ENCODE measurements around the gene PRR33. TPM values are rescaled to one million over a fixed set of nuclear protein-coding genes. Genes with fewer than 3 reads are reported as not detected.

The PRR33 gene
- total and polyA plus RNA-seq, 9 of the 15 experiments (the other 6 are each of a cell fraction or from before 2014, with no cell fraction given) = not detected

- Histone ChIP-seq H3K79me2 (ENCODE audit: control insufficient read depth, insufficient read depth, low read length) (no peaks in the 10 kb centered on the region), H3K9me3 (replicated peaks; ENCODE audit: control insufficient read depth, insufficient read depth, low read depth, low read length) (no peaks in the 10 kb centered on the region), H3K36me3 (ENCODE audit: control insufficient read depth, insufficient read depth, low read length) (no peaks in the 10 kb centered on the region), H3K4me2 (ENCODE audit: insufficient read depth, low read length) (no peak overlapping the region), H3K4me1 (replicated peaks in 1 of 2; ENCODE audit: control insufficient read depth in 2 of 2, insufficient read depth in 2 of 2, low read length in 2 of 2) (peaks cover 9 to 42% of the 10 kb centered on the region in 2 experiments; a peak in 4 of 5 replicates), H3K4me3 (no peak overlapping the region), H3K27ac (ENCODE audit: extremely low read depth, low read depth, low read length) (no peak overlapping the region), H3K9ac (ENCODE audit: insufficient read depth in 1 of 2, low read depth in 2 of 2, low read length in 2 of 2) (no peak overlapping the region), H3K9me1 (ENCODE audit: control insufficient read depth, insufficient read depth, low read length) (no peaks in the 10 kb centered on the region), H2AFZ (ENCODE audit: low read depth, low read length) (no peak overlapping the region), H3K27me3 (ENCODE audit: control insufficient read depth in 2 of 2, insufficient read depth in 2 of 2, low read length in 2 of 2) (peaks cover 19 to 64% of the 10 kb centered on the region in 2 experiments; a peak in 4 of 5 replicates), H4K20me1 (replicated peaks; ENCODE audit: control insufficient read depth, insufficient read depth, low read length) (no peaks in the 10 kb centered on the region)
- no peak for FAIRE-seq
- in situ Hi-C loops (cut with MboI) = no loop called here
- TF ChIP-seq ATF3 (IDR thresholded peaks at IDR 0.05) (peak; percentile 41; the same call in 1 of the 2 replicates), ATF3 (CRISPR knock-in tag; conservative IDR thresholded peaks at IDR 0.05) (no peak), EGR1 (conservative IDR thresholded peaks at IDR 0.05) (peak; percentile 53), CGGBP1 (CRISPR knock-in tag; IDR thresholded peaks at IDR 0.05) (no peak), JUND (IDR thresholded peaks at IDR 0.05; ENCODE audit: borderline replicate concordance, low read depth, low read length) (0 out of 2 replicates have a peak, but pooled peaks have one; percentile 14), JUND (tag; IDR thresholded peaks at IDR 0.05; ENCODE audit: borderline replicate concordance, low read depth, low read length) (no peak)
- intact Hi-C loops (cut with micrococcal nuclease) = no loop called here
- DNase-seq (ENCODE audit: extremely low read depth in 1 of 4, low spot score in 3 of 4) = no peak
- 4% methylated on average over 17 of the region's 18 CpGs for WGBS (ENCODE audit: insufficient coverage, low coverage, missing lambda C conversion rate)
- CTCF ChIA-PET (ENCODE audit: low intra/inter-chr PET ratio) = no interaction called here
- BruUV-seq (replicated peaks) = no TSS peak
- ATAC-seq = no peak
- POLR2A ChIA-PET = interaction anchor here (0.8 to 1.2 kb wide), 3 partner anchors 12 to 154 kb away, joined by 3 read pairs; no protein-coding TSS in a partner anchor
Measured at GRCh38 chr11:1847926-1848639, 43.6 kb downstream of the PRR33 start.

Measured in K562 (cell line).